ENCODE measurements around the gene FXYD7.
A peak's percentile ranks its signal among the peaks of the same experiment; 100 is the strongest.

Gene FXYD7

GRCh38 chr19:35122687-35123551 is 20.1 kb upstream of the FXYD7 start:
- peak overlapping the region; percentile 71 for H3K27ac ChIP-seq
- no peak for TF ChIP-seq ZFX (IDR thresholded peaks at IDR 0.05; ENCODE audit: borderline replicate concordance)
- TF ChIP-seq CTCF (IDR thresholded peaks at IDR 0.05), result no peak

- peak overlapping the region; percentile 71 for H3K27ac ChIP-seq
- TF ChIP-seq ZFX (IDR thresholded peaks at IDR 0.05; ENCODE audit: borderline replicate concordance), result no peak
- no peak for TF ChIP-seq CTCF (IDR thresholded peaks at IDR 0.05)
Measured at GRCh38 chr19:35123573-35123972, 19.5 kb upstream of the FXYD7 start.

- no peak for TF ChIP-seq ZFX (IDR thresholded peaks at IDR 0.05; ENCODE audit: borderline replicate concordance)
- TF ChIP-seq CTCF (IDR thresholded peaks at IDR 0.05), result no peak
- H3K27ac ChIP-seq, result peak overlapping the region; percentile 71
Measured at GRCh38 chr19:35124098-35125060, 18.7 kb upstream of the FXYD7 start.

GRCh38 chr19:35125270-35125717 is 17.8 kb upstream of the FXYD7 start:
- TF ChIP-seq ZFX (IDR thresholded peaks at IDR 0.05; ENCODE audit: borderline replicate concordance) (no peak), CTCF (IDR thresholded peaks at IDR 0.05) (no peak)
- H3K27ac ChIP-seq, result peak overlapping the region; percentile 71

- no peak overlapping the region for H3K27ac ChIP-seq
- TF ChIP-seq ZFX (IDR thresholded peaks at IDR 0.05; ENCODE audit: borderline replicate concordance), result no peak
- no peak for TF ChIP-seq CTCF (IDR thresholded peaks at IDR 0.05)
Measured at GRCh38 chr19:35125749-35126623, 17.1 kb upstream of the FXYD7 start.

GRCh38 chr19:35126624-35126959 is 16.5 kb upstream of the FXYD7 start:
- no peak for TF ChIP-seq CTCF (IDR thresholded peaks at IDR 0.05)
- no peak for TF ChIP-seq ZFX (IDR thresholded peaks at IDR 0.05; ENCODE audit: borderline replicate concordance)
- no peak overlapping the region for H3K27ac ChIP-seq

All from 22Rv1 (cell line).